Mucosa of descending colon (tissue), 3 donors: ENCODE results near the gene PMF1. TPM values are rescaled to one million over a fixed set of nuclear protein-coding genes. Genes with fewer than 3 reads are reported as not detected.
"Not testable (repeated sequence)": the region's sequence is repeated elsewhere in the genome, so short reads cannot be mapped to it uniquely, and the experiment has no call there.

Experiments
- ATAC-seq: fragments of 200-7000 bp; cut with Tn5 transposase; one replicate; pipeline ENCODE4 v1.9.1; 2020; ENCODE audit warnings: mild to moderate bottlenecking, moderate library complexity
- DNase-seq, 3 donors: peaks; one replicate each; pipeline ENCODE4 v3.0.0-alpha.2; 2020
- H3K36me3 ChIP-seq: fragments of 200-600 bp; one replicate; pipeline ENCODE4 v1.8.0; 2021; ENCODE audit warnings: low read depth, mild to moderate bottlenecking
- H3K4me1 ChIP-seq: fragments of 200-600 bp; one replicate; pipeline ENCODE4 v1.8.0; 2021; ENCODE audit warnings: low read depth, mild to moderate bottlenecking
- H3K4me3 ChIP-seq: fragments of 200-600 bp; one replicate; pipeline ENCODE4 v1.8.0; 2021; ENCODE audit warnings: mild to moderate bottlenecking
- H3K9me3 ChIP-seq: fragments of 200-600 bp; one replicate; pipeline ENCODE4 v1.8.0; 2021; ENCODE audit warnings: mild to moderate bottlenecking
- CTCF ChIP-seq: fragments of 200-600 bp; IDR thresholded peaks from one replicate; pipeline ENCODE4 v1.8.0; 2022; ENCODE audit warnings: antibody characterized with exemption, mild to moderate bottlenecking
- intact Hi-C, 2 donors: fragments of 100-400 bp; cut with DNase I in 1 of 2; cut with micrococcal nuclease in 1 of 2; formaldehyde crosslinking; loops; one replicate each; pipeline versions ENCODE4 v1.11.0 to v1.11.1; 2022; cut with DNase I, micrococcal nuclease
- total RNA-seq, 3 donors: library from RNA; stranded (reverse); fragmentation: NEBNext Ultra II Directional in 2 of 3; extraction: Animal tissue kit (Norgen Biotek cat#: 25700) in 2 of 3; gene quantifications; one replicate each; pipeline versions ENCODE4 v1.2.1 to v1.2.4, GENCODE V29; 2021 to 2023
- donor health status: DM: no; HTN: no; CAD: no; lungs with moderate emphysema.
- donor health status: DM: no; HTN: no; CAD: no.
- donor health status: DM: no; HTN: yes; CAD: no.

Gene PMF1
- total RNA-seq, 3 donors from 2014 or later = 38.1 to 46.8 (median 43.6) TPM

GRCh38 chr1:156172696-156173470 lies 39.9 kb upstream of the PMF1 start:
- H3K36me3 ChIP-seq = no peaks in the 10 kb centered on the region

GRCh38 chr1:156176610-156177210 lies 36.1 kb upstream of the PMF1 start:
- ATAC-seq = no peak

More at GRCh38 chr1:156172696-156173470, 39.9 kb upstream of the PMF1 start:
- Histone ChIP-seq H3K4me3 (no peak overlapping the region), H3K4me1 (no peaks in the 10 kb centered on the region), H3K9me3 (no peaks in the 10 kb centered on the region)
- no peak for TF ChIP-seq CTCF
- intact Hi-C loops = no loop called here
- ATAC-seq = no peak
- no peak for DNase-seq

GRCh38 chr1:156177919-156178654 lies 34.7 kb upstream of the PMF1 start:
- ATAC-seq = no peak

More at GRCh38 chr1:156176610-156177210, 36.1 kb upstream of the PMF1 start:
- Histone ChIP-seq H3K4me1 (no peaks in the 10 kb centered on the region), H3K4me3 (no peak overlapping the region), H3K36me3 (no peaks in the 10 kb centered on the region), H3K9me3 (no peaks in the 10 kb centered on the region)
- TF ChIP-seq CTCF = no peak
- DNase-seq = no peak
- intact Hi-C loops = no loop called here

GRCh38 chr1:156180471-156180870 lies 32.3 kb upstream of the PMF1 start:
- intact Hi-C loops = no loop called here
- TF ChIP-seq CTCF = no peak
- no peaks in the 10 kb centered on the region for H3K36me3 ChIP-seq
- no peaks in the 10 kb centered on the region for H3K4me1 ChIP-seq
- no peak overlapping the region for H3K4me3 ChIP-seq
- H3K9me3 ChIP-seq = no peaks in the 10 kb centered on the region
- ATAC-seq = no peak
- no peak for DNase-seq

More at GRCh38 chr1:156177919-156178654, 34.7 kb upstream of the PMF1 start:
- Histone ChIP-seq H3K4me3 (no peak overlapping the region), H3K4me1 (no peaks in the 10 kb centered on the region), H3K9me3 (no peaks in the 10 kb centered on the region), H3K36me3 (no peaks in the 10 kb centered on the region)
- no peak for DNase-seq
- TF ChIP-seq CTCF = no peak
- intact Hi-C loops = no loop called here

- intact Hi-C loops, H3K36me3 ChIP-seq, DNase-seq, H3K4me3 ChIP-seq, H3K9me3 ChIP-seq, H3K4me1 ChIP-seq, ATAC-seq: not testable (repeated sequence)
Measured at GRCh38 chr1:156181391-156181924, 31.3 kb upstream of the PMF1 start.

GRCh38 chr1:156182010-156182779 lies 30.6 kb upstream of the PMF1 start:
- H3K9me3 ChIP-seq, DNase-seq, H3K4me1 ChIP-seq, intact Hi-C loops, H3K36me3 ChIP-seq, ATAC-seq, H3K4me3 ChIP-seq: not testable (repeated sequence)

GRCh38 chr1:156186347-156187177 lies 26.2 kb upstream of the PMF1 start:
- H3K9me3 ChIP-seq, H3K36me3 ChIP-seq, DNase-seq, H3K4me1 ChIP-seq, intact Hi-C loops, H3K4me3 ChIP-seq: not testable (repeated sequence)
- ATAC-seq = peak; percentile 48

- peaks cover 10% of the 10 kb centered on the region for H3K4me1 ChIP-seq
- H3K36me3 ChIP-seq, H3K9me3 ChIP-seq, ATAC-seq, DNase-seq, H3K4me3 ChIP-seq, intact Hi-C loops: not testable (repeated sequence)
Measured at GRCh38 chr1:156190265-156190664, 22.5 kb upstream of the PMF1 start.
